ENCODE measurements around the gene VIL1. TPM values are rescaled to one million over a fixed set of nuclear protein-coding genes. Genes with fewer than 3 reads are reported as not detected.

VIL1 gene
- total RNA-seq, 4 donors from 2014 or later, result 0.21 to 3.3 (median 1.1) TPM

DNA sequence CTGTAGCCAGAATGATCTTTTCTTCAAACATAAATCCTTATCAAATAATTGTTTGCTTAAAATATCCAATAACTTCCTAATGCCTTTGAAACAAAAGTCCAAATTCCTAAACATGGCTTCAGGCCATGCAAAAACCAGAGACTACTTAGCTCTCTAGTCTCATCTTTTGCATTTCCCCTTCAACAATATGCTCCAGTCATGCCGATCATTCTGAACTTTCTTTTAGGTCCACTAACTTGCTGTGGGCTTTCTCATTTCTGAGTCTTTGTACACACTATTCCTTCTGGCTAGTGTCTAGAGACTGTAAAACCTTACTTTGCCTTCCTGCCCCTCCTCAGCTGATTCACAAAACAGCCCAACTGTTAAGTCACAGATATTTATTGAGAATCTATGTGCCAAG, 51.5 kb downstream of the VIL1 start:
- DNase-seq (ENCODE audit: low spot score in 2 of 2), result no peak
- Histone ChIP-seq H3K27me3 (no peaks in the 10 kb centered on the region), H3K9me3 (no peaks in the 10 kb centered on the region), H3K27ac (no peak overlapping the region), H3K36me3 (peaks cover 24% of the 10 kb centered on the region), H3K4me3 (no peak overlapping the region), H3K4me1 (no peaks in the 10 kb centered on the region)
- TF ChIP-seq POLR2A (IDR thresholded peaks at IDR 0.05) (no peak), EP300 (IDR thresholded peaks at IDR 0.05) (no peak), POLR2AphosphoS5 (IDR thresholded peaks at IDR 0.05) (no peak)
- TF ChIP-seq, protein P1, sequence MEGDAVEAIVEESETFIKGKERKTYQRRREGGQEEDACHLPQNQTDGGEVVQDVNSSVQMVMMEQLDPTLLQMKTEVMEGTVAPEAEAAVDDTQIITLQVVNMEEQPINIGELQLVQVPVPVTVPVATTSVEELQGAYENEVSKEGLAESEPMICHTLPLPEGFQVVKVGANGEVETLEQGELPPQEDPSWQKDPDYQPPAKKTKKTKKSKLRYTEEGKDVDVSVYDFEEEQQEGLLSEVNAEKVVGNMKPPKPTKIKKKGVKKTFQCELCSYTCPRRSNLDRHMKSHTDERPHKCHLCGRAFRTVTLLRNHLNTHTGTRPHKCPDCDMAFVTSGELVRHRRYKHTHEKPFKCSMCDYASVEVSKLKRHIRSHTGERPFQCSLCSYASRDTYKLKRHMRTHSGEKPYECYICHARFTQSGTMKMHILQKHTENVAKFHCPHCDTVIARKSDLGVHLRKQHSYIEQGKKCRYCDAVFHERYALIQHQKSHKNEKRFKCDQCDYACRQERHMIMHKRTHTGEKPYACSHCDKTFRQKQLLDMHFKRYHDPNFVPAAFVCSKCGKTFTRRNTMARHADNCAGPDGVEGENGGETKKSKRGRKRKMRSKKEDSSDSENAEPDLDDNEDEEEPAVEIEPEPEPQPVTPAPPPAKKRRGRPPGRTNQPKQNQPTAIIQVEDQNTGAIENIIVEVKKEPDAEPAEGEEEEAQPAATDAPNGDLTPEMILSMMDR (IDR thresholded peaks at IDR 0.05), result no peak
- WGBS, result 0% methylated on average over 1 of the region's 1 CpG

DNA sequence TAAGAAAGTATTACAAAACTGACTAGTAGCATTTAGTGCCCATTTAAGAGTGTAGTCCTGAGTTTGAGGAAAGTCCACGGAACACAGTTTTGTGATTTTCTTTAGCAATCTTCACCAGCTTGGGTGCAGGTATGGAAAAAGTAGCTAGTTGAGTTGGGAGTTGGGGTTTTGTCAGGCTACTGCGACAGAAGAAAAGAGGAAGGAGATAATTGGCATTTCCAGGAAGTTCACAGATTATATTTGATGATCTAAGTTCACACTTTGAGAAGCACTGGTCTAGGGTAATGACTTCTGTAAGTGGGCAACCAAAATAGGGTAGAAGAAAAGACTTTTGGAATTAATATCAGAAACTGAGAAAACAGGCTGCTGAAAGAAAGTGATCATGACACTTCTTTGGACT, 52.1 kb downstream of the VIL1 start:
- no peak overlapping the region for H3K4me3 ChIP-seq
- WGBS, result 93% methylated on average over 2 of the region's 2 CpGs
- H3K27me3 ChIP-seq, result no peaks in the 10 kb centered on the region
- H3K36me3 ChIP-seq, result peaks cover 30% of the 10 kb centered on the region
- H3K27ac ChIP-seq, result no peak overlapping the region
- TF ChIP-seq, protein P1 (IDR thresholded peaks at IDR 0.05), result no peak
- TF ChIP-seq EP300 (IDR thresholded peaks at IDR 0.05), result no peak
- no peak for TF ChIP-seq POLR2AphosphoS5 (IDR thresholded peaks at IDR 0.05)
- TF ChIP-seq POLR2A (IDR thresholded peaks at IDR 0.05), result no peak
- DNase-seq (ENCODE audit: low spot score in 2 of 2), result no peak
- no peaks in the 10 kb centered on the region for H3K9me3 ChIP-seq
- H3K4me1 ChIP-seq, result no peaks in the 10 kb centered on the region

DNA sequence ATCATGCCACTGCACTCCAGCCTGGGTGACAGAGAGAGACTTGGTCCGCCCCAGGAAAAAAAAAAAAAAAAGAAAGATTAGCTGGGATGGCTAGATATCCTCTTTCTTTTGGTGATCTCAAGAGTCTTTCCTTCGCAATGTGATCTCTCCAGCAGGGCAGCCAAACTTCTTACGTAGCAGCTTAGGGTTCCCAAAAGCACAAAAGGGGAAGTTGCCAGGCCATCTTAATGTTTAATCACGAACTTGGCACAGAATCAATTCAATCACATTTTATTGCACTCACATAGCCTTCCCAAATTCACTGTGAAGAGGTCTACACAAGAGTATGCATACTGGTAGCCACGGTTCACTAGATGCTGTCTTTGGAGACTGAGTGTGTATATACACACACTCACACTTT, 53.1 kb downstream of the VIL1 start:
- Histone ChIP-seq H3K4me1 (no peaks in the 10 kb centered on the region), H3K27ac (no peak overlapping the region), H3K36me3 (peaks cover 36% of the 10 kb centered on the region), H3K9me3 (no peaks in the 10 kb centered on the region), H3K27me3 (no peaks in the 10 kb centered on the region), H3K4me3 (no peak overlapping the region)
- TF ChIP-seq, protein P1 (IDR thresholded peaks at IDR 0.05), result no peak
- TF ChIP-seq POLR2A (IDR thresholded peaks at IDR 0.05) (no peak), EP300 (IDR thresholded peaks at IDR 0.05) (no peak), POLR2AphosphoS5 (IDR thresholded peaks at IDR 0.05) (no peak)
- WGBS, result 83% methylated on average over 5 of the region's 5 CpGs
- DNase-seq (ENCODE audit: low spot score in 2 of 2), result no peak

DNA sequence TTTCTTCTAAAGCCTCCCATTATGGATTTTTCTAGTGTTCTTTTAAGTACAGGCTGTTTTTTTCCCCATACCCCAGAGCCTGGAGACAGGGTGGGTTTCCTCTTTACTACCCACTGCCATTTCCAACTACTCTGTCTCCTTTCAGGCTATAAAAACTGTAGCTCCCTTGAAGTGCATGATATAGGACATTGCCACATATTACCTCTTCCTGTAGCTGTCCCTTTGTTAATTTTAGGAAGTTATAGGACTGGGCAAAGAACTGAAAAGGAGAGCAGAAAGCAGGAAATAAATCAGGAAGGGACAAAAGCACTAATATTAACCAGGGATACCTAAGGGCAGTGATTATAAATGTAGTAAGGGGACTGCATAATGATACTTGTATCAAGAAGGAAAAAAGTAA, 54.1 kb downstream of the VIL1 start:
- DNase-seq (ENCODE audit: low spot score in 2 of 2), result no peak

DNA sequence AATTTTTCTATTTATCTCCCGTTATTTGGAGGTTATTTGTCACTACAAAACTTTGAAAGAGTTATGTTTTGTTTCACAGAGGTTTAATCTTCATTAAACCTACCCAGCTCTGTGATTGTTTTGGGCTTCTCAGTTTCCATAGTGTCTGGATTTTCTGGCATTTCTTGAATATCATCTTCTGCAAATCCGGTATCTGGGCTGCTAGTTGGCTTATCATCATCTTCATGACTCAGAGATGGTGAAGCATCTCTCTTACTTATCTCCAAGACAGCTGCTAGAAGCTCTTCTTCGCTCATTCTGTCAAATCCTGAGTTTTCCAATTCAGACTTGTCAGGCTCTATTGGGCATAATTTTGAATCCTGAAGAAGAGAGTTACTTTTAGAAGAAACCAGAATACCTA, 55.6 kb downstream of the VIL1 start:
- 78% methylated on average over 3 of the region's 3 CpGs for WGBS
- no peak overlapping the region for H3K4me3 ChIP-seq
- no peak for DNase-seq (ENCODE audit: low spot score in 2 of 2)
- TF ChIP-seq POLR2AphosphoS5 (IDR thresholded peaks at IDR 0.05), result no peak
- TF ChIP-seq POLR2A (IDR thresholded peaks at IDR 0.05), result no peak
- TF ChIP-seq EP300 (IDR thresholded peaks at IDR 0.05), result no peak
- TF ChIP-seq, protein P1 (IDR thresholded peaks at IDR 0.05), result no peak
- H3K36me3 ChIP-seq, result peaks cover 36% of the 10 kb centered on the region
- no peaks in the 10 kb centered on the region for H3K27me3 ChIP-seq
- no peak overlapping the region for H3K27ac ChIP-seq
- H3K4me1 ChIP-seq, result no peaks in the 10 kb centered on the region
- H3K9me3 ChIP-seq, result no peaks in the 10 kb centered on the region

More for the DNA sequence above, 54.1 kb downstream of the VIL1 start:
- Histone ChIP-seq H3K27me3 (no peaks in the 10 kb centered on the region), H3K27ac (no peak overlapping the region), H3K9me3 (no peaks in the 10 kb centered on the region), H3K36me3 (peaks cover 36% of the 10 kb centered on the region), H3K4me1 (no peaks in the 10 kb centered on the region), H3K4me3 (no peak overlapping the region)
- TF ChIP-seq EP300 (IDR thresholded peaks at IDR 0.05) (no peak), POLR2AphosphoS5 (IDR thresholded peaks at IDR 0.05) (no peak), POLR2A (IDR thresholded peaks at IDR 0.05) (no peak)
- TF ChIP-seq, protein P1 (IDR thresholded peaks at IDR 0.05), result no peak
